ENCODE results near the gene FAM20C.

The FAM20C gene

DNA sequence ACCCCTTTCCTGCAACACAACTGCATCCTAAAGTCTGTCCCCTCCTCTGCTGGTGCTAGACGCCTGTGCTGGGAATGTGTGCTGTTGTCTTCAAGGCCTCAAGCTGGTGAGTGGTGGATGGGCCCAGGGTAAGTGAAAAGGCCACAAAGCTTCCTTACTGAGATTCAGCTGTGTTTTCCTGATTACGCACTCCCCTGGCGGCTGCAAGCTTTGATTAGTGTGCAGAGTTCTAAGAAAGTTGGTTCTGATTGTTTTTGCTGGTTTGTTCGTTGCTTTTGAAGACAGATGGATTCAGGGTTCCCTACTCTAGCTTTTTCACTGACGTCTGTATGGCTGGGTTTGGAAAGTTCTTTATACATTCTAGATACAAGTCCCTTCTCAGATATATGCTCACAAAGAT is 85.7 kb downstream of the FAM20C start:
- DNase-seq = no peak

DNA sequence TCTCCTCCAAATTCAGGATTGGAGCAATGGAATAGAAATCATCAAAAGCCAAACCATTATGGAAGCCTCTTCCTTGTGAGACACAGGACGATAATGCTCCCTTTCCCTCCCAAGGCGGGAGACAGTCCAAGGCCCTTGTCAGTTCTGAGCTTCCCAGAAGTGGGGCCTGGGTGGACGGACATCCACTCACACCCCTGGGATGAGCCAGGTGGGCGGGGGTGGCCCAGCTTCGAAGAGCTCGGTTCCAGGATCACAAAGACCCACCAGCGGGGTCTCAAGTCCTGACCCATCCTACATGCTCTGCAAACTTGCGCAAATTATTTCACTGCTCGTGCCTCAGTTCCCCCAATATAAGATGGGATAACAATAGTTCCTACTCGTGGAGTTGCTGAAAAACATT is 87.5 kb downstream of the FAM20C start:
- no peak for DNase-seq

DNA sequence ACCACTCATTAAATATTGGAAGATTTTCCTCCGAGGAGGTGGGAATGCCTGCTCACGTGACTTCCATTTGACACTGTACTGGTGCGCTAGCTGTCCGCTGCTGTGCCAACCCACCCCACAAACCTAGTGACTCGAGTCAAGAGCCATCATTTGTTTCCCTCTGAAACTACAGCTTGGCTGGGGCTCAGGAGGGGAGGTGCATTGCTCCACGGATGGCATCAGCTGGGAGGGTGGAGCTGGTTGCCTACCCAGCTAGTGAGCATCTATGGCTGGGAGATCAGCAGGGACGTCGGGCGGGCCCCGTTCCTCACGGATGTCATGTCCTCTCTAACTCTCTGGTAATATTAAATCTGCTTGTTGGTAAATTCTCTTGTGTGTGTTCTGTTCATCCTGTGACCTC is 88.1 kb downstream of the FAM20C start:
- no peak for DNase-seq

DNA sequence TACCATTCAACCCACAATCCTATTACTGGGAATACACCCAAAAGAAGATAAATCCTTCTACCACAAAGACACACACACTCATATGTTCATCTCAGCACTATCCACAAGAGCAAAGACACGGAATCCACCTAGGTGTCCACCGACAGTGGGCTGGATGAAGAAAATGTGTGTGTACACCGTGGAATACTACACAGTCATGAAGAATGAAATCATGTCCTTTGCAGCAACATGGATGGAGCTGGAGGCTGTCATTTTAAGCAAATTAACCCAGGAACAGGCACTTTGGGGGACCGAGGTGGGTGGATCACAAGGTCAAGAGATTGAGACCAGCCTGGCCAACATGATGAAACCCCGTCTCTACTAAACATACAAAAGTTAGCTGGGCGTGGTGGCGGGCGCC is 89.3 kb downstream of the FAM20C start:
- DNase-seq = no peak

DNA sequence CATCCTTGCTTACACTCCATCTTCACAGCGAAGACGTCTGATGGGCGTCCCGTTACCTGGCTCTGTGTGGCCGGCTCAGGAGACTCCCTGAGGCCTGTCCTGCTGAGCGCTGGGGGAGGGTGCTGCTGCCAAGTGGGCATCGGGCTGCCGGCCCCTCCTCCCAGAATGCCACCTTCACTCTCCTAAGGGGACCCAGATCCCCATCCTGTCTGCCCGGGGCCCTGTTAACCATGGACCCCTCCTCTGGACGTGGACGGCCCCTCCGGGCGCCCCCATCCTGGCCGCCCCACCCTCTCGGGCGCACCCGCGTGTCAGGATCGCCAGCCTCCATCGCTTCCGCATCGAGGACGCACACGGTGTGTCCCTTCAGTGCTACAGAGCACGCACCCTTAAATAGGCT is 90.2 kb downstream of the FAM20C start:
- DNase-seq = no peak

DNA sequence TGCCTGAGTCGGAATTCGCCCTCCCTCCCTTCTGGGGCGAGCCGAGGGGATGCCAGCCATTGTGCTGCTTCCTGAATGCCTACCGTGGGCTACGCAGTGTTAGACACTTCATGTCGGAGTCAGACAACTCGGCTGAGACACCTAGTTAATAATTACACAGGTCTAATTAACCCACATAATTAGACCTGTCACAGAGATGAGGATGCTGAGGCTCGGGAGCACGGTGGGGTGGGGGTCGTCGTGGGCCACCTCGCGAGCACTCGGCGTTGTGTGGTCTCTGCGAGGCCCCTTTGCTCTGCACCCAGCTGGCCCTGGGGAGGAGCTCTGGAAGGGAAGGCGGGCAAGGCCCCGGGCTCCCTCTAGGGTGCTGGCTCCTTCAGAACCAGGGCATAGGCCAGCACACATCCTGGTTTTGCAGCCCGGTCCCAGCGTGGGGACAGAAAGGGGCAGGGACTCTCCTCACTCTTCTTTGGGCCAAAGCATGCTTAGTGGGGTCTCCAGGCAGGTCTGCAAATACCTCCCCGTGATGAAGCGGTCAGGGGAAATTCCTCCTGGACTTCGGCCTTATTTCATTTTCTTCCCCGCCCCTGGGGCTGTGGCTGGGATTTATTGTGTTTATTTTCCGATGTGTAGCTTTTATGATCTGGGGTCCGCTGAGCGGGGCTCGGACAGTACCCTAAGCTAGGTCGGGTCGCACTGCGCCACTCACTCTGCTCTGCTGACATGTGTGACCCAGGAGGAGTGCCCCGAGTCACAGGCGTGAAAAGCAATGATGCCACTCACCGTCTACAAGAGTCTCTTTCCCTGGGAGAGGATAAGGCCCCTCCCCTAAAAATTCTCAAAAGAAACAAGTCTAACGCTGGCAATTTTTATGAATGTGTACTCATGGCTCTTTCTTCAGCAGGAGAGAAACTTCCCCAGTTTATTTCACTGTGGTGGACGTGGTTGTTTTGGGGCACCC is 92.7 kb downstream of the FAM20C start:
- DNase-seq = no peak

DNA sequence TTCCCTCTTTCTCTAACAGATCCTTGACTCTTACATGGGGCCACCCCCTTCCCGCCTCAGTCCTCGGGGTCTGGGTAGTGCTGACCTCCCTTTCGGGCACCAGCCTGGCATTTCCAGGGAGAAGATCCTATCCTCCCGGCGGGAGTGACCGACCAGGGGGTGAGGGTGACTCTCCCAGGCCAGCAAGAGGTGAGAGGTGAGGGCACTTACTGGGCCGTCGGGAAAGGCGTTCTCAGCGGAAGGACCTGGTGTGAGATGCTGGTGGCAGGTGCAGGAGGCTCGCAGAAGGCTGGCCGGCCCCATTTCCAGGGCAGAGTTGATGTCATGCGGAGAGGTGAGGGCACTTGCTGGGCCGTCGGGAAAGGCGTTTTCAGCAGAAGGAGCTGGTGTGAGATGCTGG is 93.4 kb downstream of the FAM20C start:
- DNase-seq = no peak

DNA sequence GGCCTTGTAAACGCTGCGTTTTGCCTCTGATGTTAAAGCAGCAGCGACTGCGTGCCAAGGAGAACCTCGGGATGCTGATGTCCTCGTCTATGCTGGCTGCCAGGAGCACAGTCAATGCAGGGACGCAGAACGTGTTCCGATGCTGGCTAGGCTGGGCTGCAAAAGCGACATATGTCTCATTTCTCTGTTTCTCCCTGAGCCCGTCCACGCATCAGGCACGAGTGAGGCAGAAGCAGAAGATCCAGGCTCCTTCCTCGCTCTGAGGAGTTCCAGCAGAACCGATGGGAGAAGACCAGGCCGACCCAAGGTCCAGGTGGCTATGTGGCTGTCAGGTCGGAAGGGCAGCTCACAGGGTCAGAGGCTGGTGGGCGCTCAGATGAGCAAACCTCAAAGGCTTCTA is 93.9 kb downstream of the FAM20C start:
- DNase-seq = no peak

DNA sequence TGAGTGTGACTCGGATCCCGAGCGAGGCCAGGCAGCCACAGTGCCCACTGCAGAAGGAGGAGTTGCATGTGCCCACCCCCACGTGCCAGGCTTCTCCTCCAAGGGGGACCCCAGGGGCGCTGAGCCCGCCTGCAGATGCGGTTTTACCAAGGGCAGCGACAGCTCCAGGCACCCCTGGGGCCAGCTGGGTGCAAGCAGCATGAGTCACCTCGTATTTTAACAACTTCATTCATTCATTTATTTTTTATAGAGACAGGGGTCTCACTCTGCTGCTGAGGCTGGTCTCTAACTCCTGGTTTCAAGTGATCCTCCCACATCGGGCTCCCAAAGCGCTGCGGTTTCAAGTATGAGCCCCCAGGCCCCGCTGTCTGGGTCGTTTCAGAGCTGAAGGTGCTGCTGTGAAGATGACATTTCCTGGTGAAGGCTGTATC is 96.3 kb downstream of the FAM20C start:
- DNase-seq = no peak

DNA sequence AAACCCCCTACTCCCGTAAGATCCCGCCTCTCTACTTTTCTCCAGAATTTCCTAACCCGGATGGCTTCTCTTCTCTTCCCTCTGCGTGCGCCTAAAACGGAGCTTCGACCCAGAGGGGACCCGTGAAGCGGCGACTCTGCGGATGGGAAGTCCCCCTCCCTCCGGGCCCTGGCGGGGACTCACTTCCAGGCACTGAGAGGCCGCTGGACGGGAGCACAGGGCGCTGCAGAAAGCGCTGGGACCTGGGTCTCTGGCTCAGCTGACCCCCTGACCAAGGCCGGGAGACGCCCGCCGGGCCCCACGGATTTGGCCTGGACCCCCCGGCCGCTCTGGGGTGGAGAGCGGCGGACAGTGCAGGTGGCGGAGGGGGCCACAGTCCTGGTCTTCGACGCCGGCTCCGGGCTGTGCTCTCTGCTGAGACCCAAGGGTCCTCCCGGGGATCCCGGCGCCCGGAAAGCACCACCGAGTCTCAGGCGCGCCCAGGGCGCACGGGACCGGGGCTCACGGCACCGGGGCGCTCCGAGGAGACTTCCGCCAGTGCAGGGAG is 96.9 kb downstream of the FAM20C start:
- no peak for DNase-seq

DNA sequence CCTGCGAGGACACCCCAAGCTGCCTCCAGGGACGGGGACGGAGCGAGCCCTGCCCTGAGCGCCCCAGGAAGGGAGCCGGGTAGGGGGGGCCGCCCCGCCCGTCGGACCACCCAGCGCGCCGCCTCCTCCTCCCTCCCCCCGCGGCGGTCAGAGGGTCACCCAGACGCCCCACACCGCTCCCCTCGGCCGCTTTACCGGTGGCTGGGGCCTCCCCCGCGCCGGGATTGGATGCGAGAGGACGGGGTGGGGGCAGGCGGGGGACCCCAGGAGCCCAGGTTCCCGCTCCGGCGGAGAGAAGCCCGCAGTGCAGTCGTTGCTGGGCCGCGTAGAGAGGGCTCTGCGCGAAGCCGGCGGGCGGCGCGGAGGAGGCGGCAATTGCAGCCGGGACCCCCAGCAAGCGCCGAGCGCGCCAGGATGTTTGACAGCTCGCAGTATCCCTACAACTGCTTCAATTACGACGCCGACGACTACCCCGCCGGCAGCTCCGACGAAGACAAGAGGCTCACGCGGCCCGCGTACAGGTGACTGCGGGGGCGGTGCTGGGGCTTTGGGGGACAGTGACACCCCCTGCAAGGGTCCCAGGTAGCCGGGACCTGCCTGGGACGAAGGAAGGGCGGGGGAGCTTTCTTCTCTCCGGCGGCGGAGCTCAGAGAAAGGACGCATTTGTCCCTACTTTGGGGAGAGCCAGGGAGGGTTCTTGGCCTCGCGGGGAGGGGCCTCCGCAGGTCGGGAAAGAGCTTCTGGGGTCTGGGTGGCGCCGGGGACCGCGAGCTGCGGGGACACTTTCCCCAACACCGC is 97.6 kb downstream of the FAM20C start, which contains the start of gene FOXL3:
TSS of gene FOXL3 (plus strand) at position 415 of the 798 bp plus-strand sequence. CDS start at position 415, 0 bp downstream.
- DNase-seq = no peak

DNA sequence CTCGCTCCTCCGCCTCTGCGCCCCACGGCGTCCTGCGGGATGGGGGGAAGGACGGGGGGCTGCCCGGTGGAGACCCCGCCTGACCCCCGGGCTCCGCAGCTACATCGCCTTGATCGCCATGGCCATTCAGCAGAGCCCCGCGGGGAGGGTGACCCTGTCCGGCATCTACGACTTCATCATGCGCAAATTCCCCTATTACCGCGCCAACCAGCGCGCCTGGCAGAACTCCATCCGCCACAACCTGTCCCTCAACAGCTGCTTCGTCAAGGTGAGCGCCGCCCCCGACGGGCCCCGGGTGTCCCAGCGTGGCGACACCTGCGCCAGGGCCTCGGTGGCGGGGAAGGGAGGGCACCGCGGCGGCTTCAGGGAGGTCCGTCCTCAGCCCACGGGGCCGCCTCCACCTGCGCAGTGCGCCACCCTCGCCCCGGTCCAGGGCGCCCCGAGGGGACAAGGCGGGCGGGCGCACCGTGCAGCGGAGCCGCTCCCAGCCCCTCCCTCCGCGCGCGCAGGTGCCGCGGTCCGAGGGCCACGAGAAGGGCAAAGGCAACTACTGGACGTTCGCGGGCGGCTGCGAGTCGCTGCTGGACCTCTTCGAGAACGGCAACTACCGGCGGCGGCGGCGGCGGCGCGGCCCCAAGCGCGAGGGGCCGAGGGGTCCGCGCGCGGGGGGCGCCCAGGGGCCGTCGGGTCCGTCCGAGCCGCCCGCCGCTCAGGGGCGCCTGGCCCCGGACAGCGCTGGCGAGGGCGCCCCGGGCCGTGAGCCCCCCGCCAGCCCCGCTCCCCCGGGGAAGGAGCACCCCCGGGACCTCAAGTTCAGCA is 98.4 kb downstream of the FAM20C start:
- no peak for DNase-seq

DNA sequence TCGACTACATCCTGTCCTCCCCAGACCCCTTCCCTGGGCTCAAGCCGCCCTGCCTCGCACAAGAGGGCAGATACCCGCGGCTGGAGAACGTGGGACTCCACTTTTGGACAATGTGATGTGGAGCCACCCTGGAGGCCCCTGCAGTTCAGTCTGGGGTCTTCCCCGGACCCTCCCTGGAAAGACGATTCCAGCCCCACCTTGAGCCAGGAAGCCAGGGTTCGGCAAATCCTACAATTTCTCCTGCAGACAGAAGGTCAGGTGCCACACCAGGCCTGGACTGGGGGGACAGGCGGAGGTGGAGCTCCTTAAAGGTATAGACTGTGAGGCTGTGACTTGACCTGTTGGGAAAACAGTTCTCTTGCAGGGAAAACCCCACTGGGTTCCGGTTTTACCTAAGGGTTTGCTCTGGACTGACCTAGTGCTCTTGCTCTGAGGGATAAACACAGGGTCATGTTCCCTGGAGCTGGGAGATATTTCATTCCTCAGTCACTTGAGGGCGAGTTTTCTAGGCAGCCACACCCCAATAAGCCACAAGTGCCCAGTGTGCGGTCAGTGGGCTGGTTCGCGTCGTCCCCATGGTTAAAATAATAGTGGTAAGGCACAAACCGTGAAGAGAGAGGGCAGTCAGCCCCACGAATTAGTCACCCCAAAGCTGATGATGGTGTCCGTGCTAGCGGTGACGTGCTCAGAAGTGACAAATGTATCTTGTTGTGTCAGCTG is 99.2 kb downstream of the FAM20C start:
- no peak for DNase-seq

DNA sequence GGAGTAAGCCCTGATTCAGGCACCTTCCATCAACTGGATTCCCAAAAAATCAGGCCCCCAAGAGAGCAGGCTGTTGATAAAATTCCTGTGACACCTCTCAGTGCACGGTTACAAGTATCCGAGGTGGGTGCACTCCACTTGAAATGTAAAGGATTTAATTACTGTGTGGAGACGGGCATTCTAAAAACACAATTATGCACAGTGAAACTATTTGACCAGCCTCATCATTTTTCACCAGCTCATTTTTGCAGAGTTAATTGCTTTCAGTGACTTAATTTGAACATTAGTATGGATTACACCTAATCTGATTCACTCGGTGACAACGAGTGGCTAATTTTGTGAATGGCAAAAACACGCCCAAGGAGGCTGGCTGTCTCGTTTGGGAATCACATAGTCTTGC is 99.9 kb downstream of the FAM20C start:
- DNase-seq = no peak

DNA sequence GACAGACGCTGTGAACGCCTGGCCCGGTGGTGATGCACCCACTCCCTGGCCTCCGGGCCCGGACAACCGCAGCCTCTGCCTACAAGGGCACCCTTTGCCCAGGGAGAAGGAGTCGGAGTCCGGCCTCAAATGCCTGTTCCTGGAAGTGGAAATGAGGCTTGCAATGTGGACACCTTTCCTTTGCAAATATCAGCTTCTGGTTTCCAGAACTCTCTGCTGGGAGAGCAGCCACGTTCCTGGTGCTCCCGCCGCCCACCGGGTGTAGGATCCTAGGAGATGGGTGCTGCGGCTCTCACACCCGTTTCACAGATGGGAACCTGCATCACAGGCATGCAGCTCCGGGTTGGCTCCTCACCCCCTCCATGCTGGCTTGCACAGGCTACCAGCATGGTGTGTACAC is 100.5 kb downstream of the FAM20C start:
- DNase-seq = no peak

DNA sequence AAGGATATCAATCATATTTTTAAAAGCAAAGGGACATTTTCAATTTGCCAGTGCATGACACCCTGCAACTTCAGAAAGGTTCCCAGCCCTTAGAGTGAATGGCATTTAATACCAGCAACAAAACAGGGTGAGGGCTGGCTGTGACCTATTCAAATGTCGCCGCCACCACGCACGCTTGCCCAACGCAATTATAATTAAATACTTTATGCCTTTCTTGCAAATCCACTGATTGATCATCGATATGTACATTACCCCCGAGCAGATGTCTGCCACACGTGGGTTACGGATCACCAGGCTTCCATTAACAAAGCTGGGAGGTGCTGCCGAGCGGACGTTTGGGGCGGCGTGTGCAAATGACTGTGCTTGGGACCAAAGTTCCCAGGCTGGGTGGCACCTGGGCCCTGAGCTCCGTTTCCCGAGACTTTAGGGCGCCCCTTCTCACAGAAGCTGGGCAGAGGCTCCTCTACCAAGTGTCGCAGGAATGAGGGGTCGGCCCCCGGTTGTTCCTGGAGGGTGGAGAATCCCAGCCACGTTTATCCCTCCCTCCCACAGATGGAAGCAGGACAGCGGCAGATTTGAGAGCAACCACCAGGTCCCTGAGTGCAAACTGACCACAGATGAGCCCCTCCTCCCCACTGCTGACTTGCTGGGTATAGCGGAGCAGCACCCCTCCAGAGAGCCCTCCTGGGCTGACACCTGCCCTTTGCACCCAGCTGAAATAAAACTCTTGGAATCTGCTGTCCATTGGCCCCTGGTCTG is 101.5 kb downstream of the FAM20C start:
- DNase-seq = no peak

DNA sequence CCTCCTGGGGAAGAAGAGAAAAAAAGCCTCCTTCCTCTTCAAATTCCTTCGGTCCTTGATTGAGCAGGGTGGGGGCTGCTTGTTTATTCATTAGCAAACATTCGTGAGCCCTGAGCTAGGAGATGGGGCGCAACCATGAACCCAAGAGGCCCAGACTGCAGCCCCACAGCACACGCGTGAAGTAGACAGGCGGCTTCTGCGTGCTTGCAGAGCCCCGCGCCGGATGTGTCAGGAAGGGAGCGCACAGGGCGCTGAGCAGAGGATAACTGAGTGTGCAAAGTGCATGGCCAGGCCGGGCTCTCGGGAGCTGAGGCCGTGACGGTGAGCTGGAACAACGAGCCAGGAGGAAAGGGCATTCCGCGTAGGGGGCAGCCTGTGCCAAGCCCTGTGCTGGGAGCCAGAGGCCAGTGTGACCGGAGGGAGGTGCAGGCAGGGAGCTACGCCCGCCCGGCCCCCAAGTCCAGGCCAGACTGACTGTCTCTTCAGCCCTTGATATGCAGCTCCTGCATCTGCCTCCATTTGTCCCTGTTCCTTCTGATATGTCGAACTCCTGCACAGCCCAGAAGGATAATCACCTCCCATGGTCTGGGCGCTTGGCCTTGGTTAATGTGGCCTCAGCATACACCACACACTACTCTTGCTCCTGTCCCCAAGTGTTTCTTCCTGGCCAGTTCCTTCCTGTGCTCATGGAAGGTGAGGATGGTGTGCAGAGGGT is 102.2 kb downstream of the FAM20C start:
- no peak for DNase-seq

DNA sequence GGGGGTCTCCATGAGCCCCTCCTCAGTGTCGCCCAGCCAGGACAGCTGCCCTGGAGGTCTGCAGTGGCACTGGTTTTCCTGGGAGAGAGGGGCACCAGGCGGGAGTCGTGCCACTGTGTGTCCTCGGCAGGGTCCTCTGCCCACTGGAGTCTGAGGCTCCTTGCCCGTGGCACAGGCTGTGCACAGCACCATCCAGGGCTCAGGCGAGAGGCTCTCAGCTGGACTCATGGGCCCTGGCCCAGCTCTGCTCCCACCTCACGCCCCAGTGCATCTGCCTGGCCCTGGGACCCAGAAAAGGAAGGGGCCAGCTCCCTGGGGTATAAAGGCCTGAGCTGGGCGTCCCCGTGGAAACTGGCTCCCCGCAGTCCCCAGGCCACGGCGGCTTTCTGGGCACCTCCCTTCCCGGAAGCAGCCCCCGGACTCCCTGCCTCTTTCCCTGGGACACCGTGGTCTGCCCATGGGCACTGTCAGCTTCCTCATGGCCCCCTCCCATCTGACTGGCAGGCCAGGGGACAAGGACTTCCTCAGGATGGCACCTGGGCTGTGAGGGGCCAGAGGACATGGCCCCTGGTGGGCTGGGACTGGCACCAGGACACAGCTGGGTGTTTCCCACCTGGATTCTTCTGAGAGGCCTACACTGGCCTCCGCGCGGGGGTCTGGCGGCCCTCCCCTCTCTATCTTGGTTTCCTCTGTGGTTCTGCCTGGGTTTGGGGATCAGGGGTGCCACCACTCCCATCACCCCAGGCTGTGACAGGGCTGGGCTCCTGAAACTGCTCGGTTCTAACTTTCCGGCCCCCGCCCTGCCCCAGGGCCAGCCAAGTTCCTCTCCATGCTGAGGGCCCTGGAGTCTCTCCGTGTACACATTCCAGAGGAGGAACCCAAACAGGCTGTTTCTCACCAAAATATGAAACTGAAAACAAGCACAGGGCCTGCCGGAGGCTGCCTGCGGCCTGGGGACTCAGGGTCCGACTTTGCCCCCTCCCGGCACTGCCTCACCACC is 103.1 kb downstream of the FAM20C start:
- DNase-seq = no peak

DNA sequence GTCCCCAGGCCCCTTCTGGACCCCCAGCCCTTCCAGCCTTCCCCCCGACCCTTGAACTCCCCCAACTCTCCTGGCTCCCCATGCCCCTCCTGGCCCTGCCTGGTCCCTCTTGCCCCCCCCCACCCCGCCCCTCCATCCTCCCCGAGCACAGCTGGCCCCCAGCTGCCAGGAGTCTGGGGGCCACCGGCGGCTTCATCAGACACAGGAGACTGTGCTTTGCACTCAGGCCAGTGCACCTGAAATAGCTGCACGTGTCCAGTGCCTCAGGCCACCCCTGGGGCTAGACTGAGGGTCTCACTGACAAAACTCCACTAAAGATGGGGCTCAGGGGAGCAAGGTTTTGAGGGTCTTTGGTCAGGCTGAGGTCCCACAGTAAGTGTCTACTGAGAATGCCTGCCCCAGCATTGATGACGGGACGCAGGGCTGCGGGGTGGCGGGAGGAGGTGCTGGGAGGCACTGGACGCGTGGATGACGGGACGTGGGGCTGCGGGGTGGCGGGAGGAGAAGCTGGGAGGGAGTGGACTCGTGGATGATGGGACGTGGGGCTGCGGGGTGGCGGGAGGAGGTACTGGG is 104.1 kb downstream of the FAM20C start:
- DNase-seq = no peak

Data from stimulated activated CD4-positive, alpha-beta T cell treated with anti-CD3 and anti-CD28 coated beads, Interleukin-15, amount 100 ng/mL, for 24 hours (primary cell).